NCI-H345 treated with DMSO at 0.1 percent for 48 hours (cell line): ENCODE results near the gene NHLRC4.
A peak's percentile ranks its signal among the peaks of the same experiment; 100 is the strongest.

Source experiments
- DNase-seq: peaks from one replicate; lab custom pipeline; 2025; ENCODE audit not compliant: unreplicated experiment; lab: John Stamatoyannopoulos, UW

The NHLRC4 gene

GRCh38 chr16:566475-567372, at the start of gene NHLRC4:
Gene NHLRC4 (plus strand): TSS chr16:567005. CDS start chr16:568048, 1,043 bp downstream.
- no peak for DNase-seq

GRCh38 chr16:518858-519257, 47.9 kb upstream of the NHLRC4 start:
- no peak for DNase-seq

GRCh38 chr16:519425-519824, 47.4 kb upstream of the NHLRC4 start:
- DNase-seq: no peak

- DNase-seq: no peak
Observed at GRCh38 chr16:519841-520687, 46.7 kb upstream of the NHLRC4 start.

- no peak for DNase-seq
Observed at GRCh38 chr16:520847-521246, 46.0 kb upstream of the NHLRC4 start.

- no peak for DNase-seq
Observed at GRCh38 chr16:521381-522210, 45.2 kb upstream of the NHLRC4 start.

- DNase-seq: no peak
Observed at GRCh38 chr16:522320-523096, 44.3 kb upstream of the NHLRC4 start.

- no peak for DNase-seq
Observed at GRCh38 chr16:523097-523741, 43.6 kb upstream of the NHLRC4 start.

GRCh38 chr16:524274-525040, 42.3 kb upstream of the NHLRC4 start:
- no peak for DNase-seq

GRCh38 chr16:525123-525519, 41.7 kb upstream of the NHLRC4 start:
- no peak for DNase-seq

GRCh38 chr16:525520-526180, 41.2 kb upstream of the NHLRC4 start:
- DNase-seq: no peak

- DNase-seq: no peak
Observed at GRCh38 chr16:526181-527014, 40.4 kb upstream of the NHLRC4 start.

GRCh38 chr16:527015-527903, 39.5 kb upstream of the NHLRC4 start, which contains the start of gene CAPN15:
Gene CAPN15 (plus strand): TSS chr16:527712. CDS start chr16:546839, 19,127 bp downstream.
- DNase-seq: peak; percentile 90

GRCh38 chr16:528111-529011, 38.4 kb upstream of the NHLRC4 start:
- DNase-seq: no peak

GRCh38 chr16:529012-529575, 37.7 kb upstream of the NHLRC4 start:
- DNase-seq: no peak
